Ovary (tissue), 9 donors: Measurements from ENCODE around the gene MRPL22. TPM values are rescaled to one million over a fixed set of nuclear protein-coding genes. Genes with fewer than 3 reads are reported as not detected.

ENCODE experiments used
- DNase-seq, 5 donors: peaks; one replicate each; pipeline ENCODE4 v3.0.0-alpha.2; 2019 to 2020
- H3K27ac ChIP-seq, 2 donors: fragments of 200-600 bp; one replicate each; pipeline versions ENCODE4 v1.5.1 to v1.8.0; 2019 to 2022
- H3K27me3 ChIP-seq: fragments of 200-600 bp; one replicate; pipeline ENCODE4 v1.8.0; 2022
- H3K36me3 ChIP-seq: fragments of 200-600 bp; sonication (generic); one replicate; pipeline ENCODE4 v1.5.1; 2019
- H3K4me1 ChIP-seq: one replicate; pipeline ENCODE4 v1.8.1; 2013; ENCODE audit warnings: mild to moderate bottlenecking, moderate library complexity; ENCODE audit not compliant: insufficient read depth
- H3K4me3 ChIP-seq: fragments of 200-600 bp; sonication (generic); one replicate; pipeline ENCODE4 v1.5.1; 2017
- H3K9me3 ChIP-seq, 2 donors: fragments of 200-600 bp in 1 of 2; sonication (generic) in 1 of 2; one replicate each; pipeline versions ENCODE4 v1.5.1 to v1.8.1; 2013 to 2019; ENCODE audit warnings: mild to moderate bottlenecking in 1 of 2, moderate library complexity in 1 of 2
- CTCF ChIP-seq, 3 donors: fragments of 450-650 bp in 2 of 3; fragments of 200-600 bp in 1 of 3; IDR thresholded peaks; one replicate each; pipeline versions ENCODE4 v1.5.1 to v1.8.0; 2016 to 2022; ENCODE audit warnings: antibody characterized with exemption in 3 of 3, mild to moderate bottlenecking in 1 of 3
- EP300 ChIP-seq: sonication (generic); formaldehyde crosslinking; IDR thresholded peaks from one replicate; pipeline ENCODE4 v1.6.1; 2017; ENCODE audit warnings: antibody characterized with exemption
- POLR2A ChIP-seq: fragments of 450-650 bp; IDR thresholded peaks from one replicate; pipeline ENCODE4 v1.6.1; 2017; ENCODE audit warnings: antibody characterized with exemption, mild to moderate bottlenecking, moderate library complexity
- WGBS, 3 donors: extraction: QIAGEN DNeasy Blood & Tissue Kit in 1 of 3; methylation state at CpG; one replicate each; pipeline versions ENCODE4 v1.1.5 to v1.1.7; 2013 to 2017; 5-methylcytosine and 5-hydroxymethylcytosine counted together
- intact Hi-C, 4 donors: fragments of 100-400 bp; cut with DNase I; formaldehyde crosslinking; loops; one replicate each; pipeline versions ENCODE4 v1.11.0 to v1.15.1; 2022 to 2023
- polyA plus RNA-seq, 2 donors: library from polyadenylated mRNA; stranded (reverse); fragments of 200-250 nt in 1 of 2; fragments of 350-450 nt in 1 of 2; fragmentation: Illumina TruSeq in 1 of 2; extraction: RNeasy Lipid Tissue Mini Kit (QIAGEN cat#74804) in 1 of 2; gene quantifications; one replicate each; pipeline ENCODE4 v1.2.3, GENCODE V29; 2013 to 2014
- total RNA-seq, 7 donors: library from RNA; depleted of rRNA in 2 of 7; stranded (reverse); fragments of >200 nt in 2 of 7; fragmentation: NEBNext Ultra II Directional in 3 of 7; extraction: Animal tissue kit (Norgen Biotek cat#: 25700) in 3 of 7; gene quantifications; one replicate each; pipeline versions ENCODE4 v1.1.0 to v1.2.4, GENCODE V29; 2016 to 2023
- donor health status: DM: no; HTN: no; CAD: no; lungs with moderate emphysema.
- donor health status: DM: no; HTN: no; CAD: no.
- donor health status: Bipolar disorder and iron deficiency.
- donor health status: DM: yes; HTN: yes; CAD: no.
- donor health status: DM: no; HTN: no; CAD: no.
- donor health status: DM: yes; HTN: yes; CAD: no.

The MRPL22 gene
- total and polyA plus RNA-seq, 9 donors, result 21.4 to 54.6 (median 38.1) TPM

GRCh38 chr5:154966081-154966841, 25.4 kb downstream of the MRPL22 start:
- Histone ChIP-seq H3K27me3 (no peaks in the 10 kb centered on the region), H3K36me3 (no peaks in the 10 kb centered on the region), H3K27ac (no peak overlapping the region), H3K4me1 (no peaks in the 10 kb centered on the region), H3K9me3 (no peaks in the 10 kb centered on the region), H3K4me3 (no peak overlapping the region)
- no peak for DNase-seq
- 78 to 86% (median 82%) methylated on average over 7 of the region's 7 CpGs for WGBS, 3 donors
- intact Hi-C loops, result no loop called here
- TF ChIP-seq EP300 (no peak), POLR2A (no peak), CTCF (IDR thresholded peaks at IDR 0.05) (no peak)

GRCh38 chr5:154966874-154967273, 26.0 kb downstream of the MRPL22 start:
- Histone ChIP-seq H3K4me3 (no peak overlapping the region), H3K27ac (no peak overlapping the region), H3K4me1 (no peaks in the 10 kb centered on the region), H3K9me3 (no peaks in the 10 kb centered on the region), H3K36me3 (no peaks in the 10 kb centered on the region), H3K27me3 (no peaks in the 10 kb centered on the region)
- DNase-seq, result no peak
- 91 to 93% (median 92%) methylated on average over 3 of the region's 3 CpGs for WGBS, 3 donors
- intact Hi-C loops, result no loop called here
- TF ChIP-seq EP300 (no peak), CTCF (IDR thresholded peaks at IDR 0.05) (no peak), POLR2A (no peak)

- intact Hi-C loops, result no loop called here
- H3K4me3 ChIP-seq, result no peak overlapping the region
- no peak for TF ChIP-seq EP300
- TF ChIP-seq POLR2A, result no peak
- TF ChIP-seq CTCF (IDR thresholded peaks at IDR 0.05), result peak in 1 of 3 donors; percentile 12
- no peaks in the 10 kb centered on the region for H3K9me3 ChIP-seq
- 66 to 71% (median 70%) methylated on average over 5 of the region's 5 CpGs for WGBS, 3 donors
- no peak overlapping the region for H3K27ac ChIP-seq
- no peaks in the 10 kb centered on the region for H3K27me3 ChIP-seq
- H3K36me3 ChIP-seq, result no peaks in the 10 kb centered on the region
- H3K4me1 ChIP-seq, result no peaks in the 10 kb centered on the region
- no peak for DNase-seq
Measured at GRCh38 chr5:154967421-154968024, 26.6 kb downstream of the MRPL22 start.

GRCh38 chr5:154968953-154969352, 28.1 kb downstream of the MRPL22 start:
- TF ChIP-seq EP300 (no peak), CTCF (IDR thresholded peaks at IDR 0.05) (no peak), POLR2A (no peak)
- WGBS, 3 donors, result 96 to 98% (median 96%) methylated on average over 5 of the region's 5 CpGs
- H3K9me3 ChIP-seq, result no peaks in the 10 kb centered on the region
- H3K4me1 ChIP-seq, result no peaks in the 10 kb centered on the region
- intact Hi-C loops, result no loop called here
- no peak for DNase-seq
- H3K4me3 ChIP-seq, result no peak overlapping the region
- H3K36me3 ChIP-seq, result no peaks in the 10 kb centered on the region
- no peaks in the 10 kb centered on the region for H3K27me3 ChIP-seq
- no peak overlapping the region for H3K27ac ChIP-seq
